A549 (cell line): ENCODE measurements around the gene MRPL14. TPM values are rescaled to one million over a fixed set of nuclear protein-coding genes. Genes with fewer than 3 reads are reported as not detected.

Experiments used
- ATAC-seq, 2 experiments: fragments of 200-7000 bp in 1 of 2; fragments of >200 bp in 1 of 2; cut with Nextera tagmentation in 1 of 2; cut with Tn5 transposase in 1 of 2; 3 replicates each; pipeline versions ENCODE4 v1.8.0 to v1.9.1; 2018 to 2020; ENCODE audit warnings: mild to moderate bottlenecking in 1 of 2, moderate library complexity in 1 of 2
- CTCF ChIA-PET: fragments of 300-600 bp; sonication (Branson Sonifier 250); formaldehyde crosslinking; extraction: SDS; loops from one replicate; lab custom pipeline; 2021; ENCODE audit warnings: antibody characterized with exemption, inconsistent platforms; lab: Yijun Ruan, JAX
- POLR2A ChIA-PET: fragments of 350-600 bp; formaldehyde crosslinking; extraction: SDS; loops from one replicate; lab custom pipeline; 2021; ENCODE audit warnings: antibody characterized with exemption, inconsistent platforms; lab: Yijun Ruan, JAX
- DNase-seq, 2 experiments: peaks; one replicate each; pipeline versions ENCODE4 v3.0.0 to v3.0.0-alpha.2; 2011 to 2016; ENCODE audit warnings: low read depth in 1 of 2, low spot score in 1 of 2
- FAIRE-seq: peaks from 2 replicates; lab custom pipeline; 2011; peaks lifted over from hg19 to GRCh38; lab: Jason Lieb, UNC
- H3K27ac ChIP-seq, 2 experiments: fragments of >200 bp; sonication (Bioruptor Twin); formaldehyde crosslinking; 3 replicates each; pipeline ENCODE4 v1.5.1; 2016 to 2017
- H3K4me1 ChIP-seq: fragments of >200 bp; sonication (Bioruptor Twin); formaldehyde crosslinking; 3 replicates; pipeline ENCODE4 v1.6.1; 2016
- H3K4me2 ChIP-seq: fragments of >200 bp; sonication (Bioruptor Twin); formaldehyde crosslinking; 3 replicates; pipeline ENCODE4 v1.6.1; 2016
- H3K4me3 ChIP-seq: fragments of >200 bp; sonication (Bioruptor Twin); formaldehyde crosslinking; 3 replicates; pipeline ENCODE4 v1.5.1; 2016
- H3K9me3 ChIP-seq: fragments of >200 bp; sonication (Bioruptor Twin); formaldehyde crosslinking; 3 replicates; pipeline ENCODE4 v1.6.1; 2016
- CBX2 ChIP-seq: fragments of 200-600 bp; sonication (generic); IDR thresholded peaks from 2 replicates; pipeline ENCODE4 v1.6.1; 2016; ENCODE audit warnings: low read depth, mild to moderate bottlenecking, borderline replicate concordance
- GATA3 ChIP-seq: IDR thresholded peaks from 2 replicates; pipeline ENCODE4 v1.6.1; 2012; ENCODE audit warnings: borderline replicate concordance
- HES2 ChIP-seq: fragments of >200 bp; sonication (Bioruptor Twin); formaldehyde crosslinking; IDR thresholded peaks from 2 replicates; pipeline ENCODE4 v1.6.1; 2016
- HEYL ChIP-seq: fragments of 250-450 bp; sonication (Bioruptor Pico); IDR thresholded peaks from 2 replicates; pipeline ENCODE4 v1.8.0; 2021; ENCODE audit warnings: mild to moderate bottlenecking, moderate library complexity
- HOXB5 ChIP-seq: fragments of 250-450 bp; sonication (Bioruptor Pico); IDR thresholded peaks from 2 replicates; pipeline ENCODE4 v1.5.0; 2020; ENCODE audit warnings: mild to moderate bottlenecking, moderate library complexity
- JUN ChIP-seq, 2 experiments: fragments of >200 bp; sonication (Bioruptor Twin); formaldehyde crosslinking; IDR thresholded peaks; 2 replicates in 1 of 2; 3 replicates in 1 of 2; pipeline ENCODE4 v1.6.1; 2016 to 2017
- KDM1A ChIP-seq: fragments of 200-600 bp; sonication (generic); IDR thresholded peaks from 2 replicates; pipeline ENCODE4 v1.6.1; 2016; ENCODE audit warnings: low read depth, mild to moderate bottlenecking
- NFE2L2 ChIP-seq: fragments of 150-350 bp; conservative IDR thresholded peaks from 2 replicates; pipeline ENCODE4 v1.6.1; 2014; ENCODE audit warnings: low read length
- RAD21 ChIP-seq, 2 experiments: fragments of >200 bp in 1 of 2; sonication (Bioruptor Twin) in 1 of 2; formaldehyde crosslinking in 1 of 2; IDR thresholded peaks in 1 of 2; conservative IDR thresholded peaks in 1 of 2; 2 replicates in 1 of 2; 3 replicates in 1 of 2; pipeline ENCODE4 v1.6.1; 2012 to 2018; ENCODE audit warnings: inconsistent platforms in 1 of 2
- RARB ChIP-seq: fragments of 250-450 bp; sonication (Bioruptor Pico); IDR thresholded peaks from 2 replicates; pipeline ENCODE4 v1.8.0; 2021; ENCODE audit warnings: mild to moderate bottlenecking, moderate library complexity
- RCOR1 ChIP-seq: fragments of 150-350 bp; IDR thresholded peaks from 2 replicates; pipeline ENCODE4 v1.6.1; 2014; ENCODE audit warnings: antibody characterized with exemption, low read length, low read depth
- SREBF2 ChIP-seq: fragments of 450-650 bp; IDR thresholded peaks from 2 replicates; pipeline ENCODE4 v1.6.1; 2014; ENCODE audit warnings: mild to moderate bottlenecking, moderate library complexity
- USF2 ChIP-seq: fragments of 450-650 bp; IDR thresholded peaks from 2 replicates; pipeline ENCODE4 v1.6.1; 2014; ENCODE audit warnings: antibody characterized with exemption
- ZC3H11A ChIP-seq: fragments of 450-650 bp; IDR thresholded peaks from 2 replicates; pipeline ENCODE4 v1.6.1; 2014; ENCODE audit warnings: antibody characterized with exemption, mild to moderate bottlenecking
- WGBS: methylation state at CpG from one replicate; pipeline ENCODE4 v1.1.6; 2017; ENCODE audit errors: missing lambda C conversion rate; 5-methylcytosine and 5-hydroxymethylcytosine counted together
- polyA plus RNA-seq, 4 experiments: library from polyadenylated mRNA; depleted of rRNA in 3 of 4; stranded (reverse); fragments of >200 nt; fragmentation: RNase III in 1 of 4; extraction: RNeasy Plus Mini Kit Qiagen cat#74134 plus additional on column Dnase treatment in 1 of 4; gene quantifications; 2 replicates in 3 of 4; 3 replicates in 1 of 4; pipeline ENCODE4 v1.2.3, GENCODE V29; 2011 to 2017
- TF ChIP-seq, protein P1 (sequence below): IDR thresholded peaks from 2 replicates; pipeline ENCODE4 v1.6.1; 2012

The MRPL14 gene
- polyA plus RNA-seq, 2 of the 4 experiments (the other 2 are of a cell fraction): 47.1 to 55.3 TPM

- FAIRE-seq: no peak
- Histone ChIP-seq H3K4me3 (peak overlapping the region; percentile 69), H3K4me1 (peaks cover 29% of the 10 kb centered on the region), H3K9me3 (no peaks in the 10 kb centered on the region), H3K4me2 (peak overlapping the region; percentile 92), H3K27ac (peak overlapping the region; percentile 86 to 98)
- no peak for TF ChIP-seq SREBF2
- TF ChIP-seq RAD21 (conservative IDR thresholded peaks at IDR 0.05 in 1 of 2, IDR thresholded peaks at IDR 0.05 in 1 of 2): no peak
- TF ChIP-seq JUN (IDR thresholded peaks at IDR 0.05): no peak
- TF ChIP-seq GATA3: no peak
- TF ChIP-seq KDM1A: no peak
- TF ChIP-seq HEYL (CRISPR knock-in tag): no peak
- WGBS: 3% methylated on average over 18 of the region's 49 CpGs
- ChIA-PET CTCF (interaction anchor here (0.7 to 1.6 kb wide), 3 partner anchors 22 to 359 kb away, joined by 3 to 6 read pairs (median 3); no protein-coding TSS in a partner anchor), POLR2A (interaction anchor here (0.6 to 1.0 kb wide), 4 partner anchors 32 to 1069 kb away, joined by 3 to 6 read pairs (median 4); partner anchors contain the start of genes HSP90AB1, KLC4 and MRPL2)
- peak in 1 of 2 experiments; percentile 39 for DNase-seq
- ATAC-seq: peak; percentile 82 to 87
Observed at GRCh38 chr6:44128020-44128917, 1.0 kb upstream of the MRPL14 start.

GRCh38 chr6:44126320-44127149 lies 717 bp downstream of the MRPL14 start:
- no peak for FAIRE-seq

GRCh38 chr6:44123544-44123943 lies 3.7 kb downstream of the MRPL14 start:
- no peak overlapping the region for H3K4me3 ChIP-seq
- CTCF ChIA-PET: interaction anchor here (0.5 to 0.9 kb wide), 2 partner anchors 27 to 347 kb away, joined by 3 read pairs; no protein-coding TSS in a partner anchor
- WGBS: 90% methylated on average over 2 of the region's 2 CpGs
- H3K9me3 ChIP-seq: no peaks in the 10 kb centered on the region
- no peak for DNase-seq
- POLR2A ChIA-PET: no interaction called here
- H3K4me2 ChIP-seq: no peak overlapping the region
- H3K27ac ChIP-seq: no peak overlapping the region
- TF ChIP-seq RCOR1: no peak
- TF ChIP-seq, all 56 proteins: peak for 0
- FAIRE-seq (no peak), ATAC-seq (no peak)
- peaks cover 60% of the 10 kb centered on the region for H3K4me1 ChIP-seq

More at GRCh38 chr6:44126320-44127149, 717 bp downstream of the MRPL14 start:
- CTCF ChIA-PET: no interaction called here
- H3K4me3 ChIP-seq: peak overlapping the region; percentile 69
- TF ChIP-seq CBX2 (no peak), ZC3H11A (no peak), NFE2L2 (no peak), USF2 (no peak), HES2 (no peak)
- TF ChIP-seq, protein P1, sequence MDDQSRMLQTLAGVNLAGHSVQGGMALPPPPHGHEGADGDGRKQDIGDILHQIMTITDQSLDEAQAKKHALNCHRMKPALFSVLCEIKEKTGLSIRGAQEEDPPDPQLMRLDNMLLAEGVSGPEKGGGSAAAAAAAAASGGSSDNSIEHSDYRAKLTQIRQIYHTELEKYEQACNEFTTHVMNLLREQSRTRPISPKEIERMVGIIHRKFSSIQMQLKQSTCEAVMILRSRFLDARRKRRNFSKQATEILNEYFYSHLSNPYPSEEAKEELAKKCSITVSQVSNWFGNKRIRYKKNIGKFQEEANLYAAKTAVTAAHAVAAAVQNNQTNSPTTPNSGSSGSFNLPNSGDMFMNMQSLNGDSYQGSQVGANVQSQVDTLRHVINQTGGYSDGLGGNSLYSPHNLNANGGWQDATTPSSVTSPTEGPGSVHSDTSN: no peak
- H3K4me1 ChIP-seq: peaks cover 38% of the 10 kb centered on the region
- peak; percentile 22 to 42 for DNase-seq
- peak overlapping the region; percentile 94 for H3K4me2 ChIP-seq
- 2% methylated on average over 10 of the region's 31 CpGs for WGBS
- H3K9me3 ChIP-seq: no peaks in the 10 kb centered on the region
- peak; percentile 28 to 60; a peak in 4 of 6 replicates for ATAC-seq
- H3K27ac ChIP-seq: peak overlapping the region; percentile 87 to 98
- POLR2A ChIA-PET: interaction anchor here (1.0 kb wide), 1 partner anchor 120 kb away, joined by 5 read pairs; the partner anchor contains the start of gene HSP90AB1

DNA sequence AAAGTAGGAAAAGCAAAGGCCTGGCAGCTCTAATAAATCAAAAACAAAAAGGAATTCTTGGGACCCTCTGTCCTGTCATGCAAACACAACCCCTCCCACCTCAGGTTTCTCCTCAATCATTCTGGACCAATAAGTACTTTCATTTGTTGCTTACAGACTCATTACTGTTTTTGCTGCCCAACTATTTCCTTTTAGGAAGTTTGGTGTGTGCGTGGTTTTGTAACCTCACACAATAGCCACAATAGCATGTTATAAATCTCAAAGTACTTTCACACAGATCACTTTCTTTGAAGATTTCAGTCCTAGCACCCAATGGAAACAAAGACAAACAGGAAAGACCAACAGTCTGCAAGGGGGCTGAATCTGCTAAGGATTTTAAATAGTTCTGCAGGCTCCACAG lies 4.5 kb downstream of the MRPL14 start:
- no peak for TF ChIP-seq RARB (CRISPR knock-in tag)
- no peak for TF ChIP-seq HOXB5
- ChIA-PET POLR2A (no interaction called here), CTCF (interaction anchor here (0.9 to 1.3 kb wide), 3 partner anchors 22 to 115 kb away, joined by 3 read pairs; no protein-coding TSS in a partner anchor)
- 85% methylated on average over 1 of the region's 1 CpG for WGBS
- ATAC-seq (no peak), DNase-seq (no peak), FAIRE-seq (no peak)
- Histone ChIP-seq H3K27ac (no peak overlapping the region), H3K4me1 (peaks cover 64% of the 10 kb centered on the region), H3K9me3 (no peaks in the 10 kb centered on the region), H3K4me3 (no peak overlapping the region), H3K4me2 (peak overlapping the region; percentile 28; the same call in 2 of the 3 replicates)
